Lower lobe of right lung (tissue), 2 donors: ENCODE data around the gene MPO. TPM values are rescaled to one million over a fixed set of nuclear protein-coding genes. Genes with fewer than 3 reads are reported as not detected.

Experiments
- ATAC-seq, 2 donors: fragments of 200-7000 bp; cut with Tn5 transposase; one replicate each; pipeline ENCODE4 v1.9.1; 2020 to 2022; ENCODE audit warnings: mild to moderate bottlenecking in 2 of 2, moderate library complexity in 2 of 2
- DNase-seq: peaks from one replicate; pipeline ENCODE4 v3.0.0-alpha.2; 2020
- H3K27ac ChIP-seq: fragments of 200-600 bp; one replicate; pipeline ENCODE4 v1.8.0; 2022
- H3K27me3 ChIP-seq: fragments of 200-600 bp; one replicate; pipeline ENCODE4 v1.8.0; 2022; ENCODE audit warnings: low read depth
- H3K36me3 ChIP-seq: fragments of 200-600 bp; one replicate; pipeline ENCODE4 v1.8.0; 2022; ENCODE audit warnings: mild to moderate bottlenecking
- H3K4me1 ChIP-seq: fragments of 200-600 bp; one replicate; pipeline ENCODE4 v1.8.0; 2022
- H3K4me3 ChIP-seq: fragments of 200-600 bp; one replicate; pipeline ENCODE4 v1.8.0; 2022; ENCODE audit warnings: mild to moderate bottlenecking
- H3K9me3 ChIP-seq: fragments of 200-600 bp; one replicate; pipeline ENCODE4 v1.8.0; 2022
- intact Hi-C: fragments of 100-400 bp; cut with DNase I; formaldehyde crosslinking; loops from one replicate; pipeline ENCODE4 v1.11.0; 2022
- total RNA-seq: library from RNA; stranded (reverse); fragmentation: NEBNext Ultra II Directional; extraction: Animal tissue kit (Norgen Biotek cat#: 25700); gene quantifications from one replicate; pipeline ENCODE4 v1.2.1, GENCODE V29; 2021
- TF ChIP-seq, protein P1 (sequence below): fragments of 200-600 bp; IDR thresholded peaks from one replicate; pipeline ENCODE4 v1.8.0; 2022; ENCODE audit warnings: antibody characterized with exemption, mild to moderate bottlenecking
- donor health status: DM: no; HTN: yes; CAD: no; lungs with severe emphysema.

The MPO gene
- total RNA-seq, 1 donor from 2014 or later = 1.1 TPM

- TF ChIP-seq, protein P1, sequence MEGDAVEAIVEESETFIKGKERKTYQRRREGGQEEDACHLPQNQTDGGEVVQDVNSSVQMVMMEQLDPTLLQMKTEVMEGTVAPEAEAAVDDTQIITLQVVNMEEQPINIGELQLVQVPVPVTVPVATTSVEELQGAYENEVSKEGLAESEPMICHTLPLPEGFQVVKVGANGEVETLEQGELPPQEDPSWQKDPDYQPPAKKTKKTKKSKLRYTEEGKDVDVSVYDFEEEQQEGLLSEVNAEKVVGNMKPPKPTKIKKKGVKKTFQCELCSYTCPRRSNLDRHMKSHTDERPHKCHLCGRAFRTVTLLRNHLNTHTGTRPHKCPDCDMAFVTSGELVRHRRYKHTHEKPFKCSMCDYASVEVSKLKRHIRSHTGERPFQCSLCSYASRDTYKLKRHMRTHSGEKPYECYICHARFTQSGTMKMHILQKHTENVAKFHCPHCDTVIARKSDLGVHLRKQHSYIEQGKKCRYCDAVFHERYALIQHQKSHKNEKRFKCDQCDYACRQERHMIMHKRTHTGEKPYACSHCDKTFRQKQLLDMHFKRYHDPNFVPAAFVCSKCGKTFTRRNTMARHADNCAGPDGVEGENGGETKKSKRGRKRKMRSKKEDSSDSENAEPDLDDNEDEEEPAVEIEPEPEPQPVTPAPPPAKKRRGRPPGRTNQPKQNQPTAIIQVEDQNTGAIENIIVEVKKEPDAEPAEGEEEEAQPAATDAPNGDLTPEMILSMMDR = no peak
- no peak for ATAC-seq
These were observed 33.3 kb upstream of the MPO start for GRCh38 chr17:58313815-58314705.

DNA sequence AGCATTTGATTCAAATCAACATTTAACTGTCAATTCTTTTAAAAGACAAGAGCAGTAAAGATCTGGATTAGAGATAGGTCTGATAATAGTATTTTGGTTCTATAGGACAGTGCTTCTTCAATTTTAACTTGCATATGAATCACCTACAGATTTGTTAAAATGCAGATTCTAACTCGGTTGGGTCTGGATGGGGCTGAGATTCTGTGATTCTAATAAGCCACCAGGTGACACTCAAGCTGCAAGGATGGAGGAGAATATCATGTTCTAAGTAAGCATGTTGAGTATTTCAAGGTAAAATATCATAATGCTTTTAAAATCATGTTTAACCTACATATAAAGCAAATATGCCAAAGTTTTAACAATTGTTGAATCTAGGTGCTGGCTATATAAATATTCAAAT lies 32.1 kb upstream of the MPO start:
- Histone ChIP-seq H3K9me3 (no peaks in the 10 kb centered on the region), H3K27ac (no peak overlapping the region), H3K4me1 (no peaks in the 10 kb centered on the region), H3K36me3 (no peaks in the 10 kb centered on the region), H3K4me3 (no peak overlapping the region), H3K27me3 (no peaks in the 10 kb centered on the region)
- no peak for ATAC-seq
- DNase-seq = no peak
- intact Hi-C loops = no loop called here
- TF ChIP-seq, protein P1 = no peak

More at GRCh38 chr17:58313815-58314705, 33.3 kb upstream of the MPO start:
- H3K4me1 ChIP-seq = no peaks in the 10 kb centered on the region
- H3K36me3 ChIP-seq = no peaks in the 10 kb centered on the region
- H3K27ac ChIP-seq = no peak overlapping the region
- intact Hi-C loops = no loop called here
- H3K27me3 ChIP-seq = no peaks in the 10 kb centered on the region
- DNase-seq = no peak
- H3K9me3 ChIP-seq = no peaks in the 10 kb centered on the region
- no peak overlapping the region for H3K4me3 ChIP-seq

GRCh38 chr17:58312021-58312630 lies 31.4 kb upstream of the MPO start:
- no peaks in the 10 kb centered on the region for H3K9me3 ChIP-seq
- H3K27me3 ChIP-seq = no peaks in the 10 kb centered on the region
- H3K4me3 ChIP-seq = no peak overlapping the region
- TF ChIP-seq, protein P1 = no peak
- no peak for ATAC-seq
- intact Hi-C loops = no loop called here
- no peak overlapping the region for H3K27ac ChIP-seq
- no peaks in the 10 kb centered on the region for H3K4me1 ChIP-seq
- no peak for DNase-seq
- H3K36me3 ChIP-seq = no peaks in the 10 kb centered on the region

DNA sequence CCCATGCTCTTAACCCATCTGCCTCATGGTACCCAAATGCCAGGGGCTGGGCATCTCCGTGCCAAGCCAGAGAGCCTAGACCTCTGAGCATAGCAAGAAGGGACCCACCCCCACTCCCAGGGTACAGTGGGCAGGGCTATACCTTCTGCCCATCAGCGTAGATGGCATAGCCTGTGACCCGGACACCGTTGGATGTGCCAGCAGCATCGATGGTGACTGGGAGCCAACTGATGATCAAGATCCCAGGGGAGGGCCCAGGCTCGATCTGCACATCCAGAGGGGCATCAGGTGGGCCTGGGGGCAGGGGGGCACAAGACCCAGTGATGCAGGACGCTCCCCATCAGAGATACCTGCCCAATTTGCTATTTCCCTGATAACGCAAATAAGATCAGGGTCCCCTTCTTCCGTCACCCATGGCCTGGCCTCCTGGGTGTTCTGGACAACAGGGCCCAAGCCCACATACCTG lies 30.7 kb upstream of the MPO start:
- TF ChIP-seq, protein P1 = no peak
- DNase-seq (no peak), ATAC-seq (no peak)
- no peak overlapping the region for H3K27ac ChIP-seq
- H3K36me3 ChIP-seq = no peaks in the 10 kb centered on the region
- intact Hi-C loops = no loop called here
- H3K4me3 ChIP-seq = no peak overlapping the region
- no peaks in the 10 kb centered on the region for H3K9me3 ChIP-seq
- H3K4me1 ChIP-seq = no peaks in the 10 kb centered on the region
- no peaks in the 10 kb centered on the region for H3K27me3 ChIP-seq

DNA sequence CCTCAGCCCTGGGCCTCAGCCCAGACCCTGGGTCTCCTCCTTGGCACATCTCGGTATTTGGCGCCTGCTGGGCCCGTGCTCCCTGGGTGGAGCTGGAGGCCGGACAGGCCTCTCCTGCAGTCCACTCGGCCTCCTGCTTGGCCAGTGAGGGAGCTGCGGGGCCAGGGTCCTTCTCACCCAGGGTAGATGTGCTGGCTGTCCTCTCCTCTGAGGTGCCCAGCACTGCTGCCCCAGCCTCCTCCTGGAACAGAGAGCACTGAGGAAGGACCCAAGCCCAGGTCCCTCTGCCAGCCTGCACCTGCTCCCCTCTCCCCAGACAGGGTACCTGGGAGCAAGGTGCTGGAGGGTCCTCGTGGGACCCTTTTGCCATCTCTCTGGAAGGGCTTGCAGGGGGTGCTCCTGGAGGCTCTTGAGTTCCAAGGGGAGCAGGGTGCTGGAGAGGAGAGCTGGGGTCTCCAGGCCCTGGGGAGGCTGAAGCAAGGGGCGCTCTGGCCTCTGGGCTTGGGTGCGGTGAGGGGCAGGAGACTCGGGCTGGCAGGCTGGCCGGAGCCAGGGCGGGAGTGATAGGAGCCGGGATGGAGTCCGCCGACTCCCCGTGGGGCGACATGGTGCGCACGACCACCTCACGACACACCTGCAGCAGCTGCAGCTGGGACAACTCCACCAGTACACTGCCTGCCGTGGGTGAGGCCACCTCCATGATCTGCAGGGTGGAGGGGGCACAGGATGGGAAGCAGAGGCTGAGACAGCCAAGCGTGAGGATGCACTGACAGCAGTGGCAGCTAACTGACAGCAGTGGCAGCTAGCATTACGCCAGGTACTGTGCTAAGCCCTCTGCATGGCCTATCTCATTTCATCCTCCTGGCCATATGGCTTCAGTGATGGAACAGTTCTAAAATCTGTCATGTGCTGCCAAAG lies 30.0 kb upstream of the MPO start:
- H3K27ac ChIP-seq = no peak overlapping the region
- H3K4me1 ChIP-seq = no peaks in the 10 kb centered on the region
- DNase-seq (no peak), ATAC-seq (no peak)
- no peaks in the 10 kb centered on the region for H3K9me3 ChIP-seq
- no peak overlapping the region for H3K4me3 ChIP-seq
- H3K36me3 ChIP-seq = no peaks in the 10 kb centered on the region
- H3K27me3 ChIP-seq = no peaks in the 10 kb centered on the region
- TF ChIP-seq, protein P1 = no peak
- intact Hi-C loops = no loop called here
